T-helper 1 cell (primary cell): ENCODE results near the gene MCTP1.

Experiments
- DNase-seq, 5 donors: peaks; one replicate each; pipeline ENCODE4 v3.0.0-alpha.2; 2012 to 2020

The MCTP1 gene

GRCh38 chr5:94793816-94794198 lies 491.1 kb downstream of the MCTP1 start:
- DNase-seq, result peak in 1 of 5 donors; percentile 75

GRCh38 chr5:94793113-94793815 lies 491.6 kb downstream of the MCTP1 start:
- DNase-seq, result peak in 2 of 5 donors; percentile 1 to 94

GRCh38 chr5:94791829-94792228 lies 493.1 kb downstream of the MCTP1 start:
- no peak for DNase-seq

GRCh38 chr5:94788527-94788926 lies 496.4 kb downstream of the MCTP1 start:
- peak in 1 of 5 donors; percentile 64 for DNase-seq

- no peak for DNase-seq
Measured at GRCh38 chr5:94784536-94785505, 500.1 kb downstream of the MCTP1 start.

- DNase-seq, result no peak
Measured at GRCh38 chr5:94782383-94782782, 502.5 kb downstream of the MCTP1 start.

- no peak for DNase-seq
Measured at GRCh38 chr5:94779684-94780083, 505.2 kb downstream of the MCTP1 start.

GRCh38 chr5:94778732-94779131 lies 506.2 kb downstream of the MCTP1 start:
- no peak for DNase-seq

- no peak for DNase-seq
Measured at GRCh38 chr5:94778299-94778698, 506.6 kb downstream of the MCTP1 start.

GRCh38 chr5:94777056-94777880 lies 507.6 kb downstream of the MCTP1 start:
- no peak for DNase-seq

- DNase-seq, result no peak
Measured at GRCh38 chr5:94776167-94776566, 508.7 kb downstream of the MCTP1 start.

GRCh38 chr5:94775088-94775487 lies 509.8 kb downstream of the MCTP1 start:
- no peak for DNase-seq

GRCh38 chr5:94771742-94772141 lies 513.2 kb downstream of the MCTP1 start:
- no peak for DNase-seq

- DNase-seq, result no peak
Measured at GRCh38 chr5:94769996-94770395, 514.9 kb downstream of the MCTP1 start.

GRCh38 chr5:94761786-94762185 lies 523.1 kb downstream of the MCTP1 start:
- no peak for DNase-seq

GRCh38 chr5:94761055-94761454 lies 523.8 kb downstream of the MCTP1 start:
- no peak for DNase-seq

GRCh38 chr5:94759961-94760360 lies 524.9 kb downstream of the MCTP1 start:
- no peak for DNase-seq

GRCh38 chr5:94759022-94759421 lies 525.9 kb downstream of the MCTP1 start:
- DNase-seq, result no peak

GRCh38 chr5:94754824-94755223 lies 530.1 kb downstream of the MCTP1 start:
- DNase-seq, result no peak

GRCh38 chr5:94751460-94751859 lies 533.4 kb downstream of the MCTP1 start:
- DNase-seq, result no peak

GRCh38 chr5:94750681-94751080 lies 534.2 kb downstream of the MCTP1 start:
- DNase-seq, result no peak

GRCh38 chr5:94749042-94749441 lies 535.9 kb downstream of the MCTP1 start:
- DNase-seq, result peak in 1 of 5 donors; percentile 12

- peak in 1 of 5 donors; percentile 19 for DNase-seq
Measured at GRCh38 chr5:94748212-94748611, 536.7 kb downstream of the MCTP1 start.
